Small intestine (tissue), 16 donors: Measurements from ENCODE around the gene SCN2A. TPM values are rescaled to one million over a fixed set of nuclear protein-coding genes. Genes with fewer than 3 reads are reported as not detected.

ENCODE experiments used
- DNase-seq, 2 donors: peaks; one replicate each; pipeline versions ENCODE4 v3.0.0 to v3.0.0-alpha.2; 2013
- FAIRE-seq: peaks from 2 replicates; lab custom pipeline; 2012; peaks lifted over from hg19 to GRCh38; lab: Jason Lieb, UNC
- H3K27ac ChIP-seq, 3 donors: one replicate each; pipeline ENCODE4 v1.5.1; 2013; ENCODE audit warnings: low read length in 2 of 3, mild to moderate bottlenecking in 2 of 3, control low read depth in 1 of 3, inconsistent platforms in 1 of 3, low read depth in 1 of 3, moderate library complexity in 1 of 3
- H3K27me3 ChIP-seq, 3 donors: one replicate each; pipeline ENCODE4 v1.6.1; 2013; ENCODE audit warnings: low read length in 3 of 3, inconsistent platforms in 1 of 3; ENCODE audit not compliant: control insufficient read depth in 3 of 3, insufficient read depth in 3 of 3
- H3K36me3 ChIP-seq, 3 donors: one replicate each; pipeline ENCODE4 v1.6.1; 2013; ENCODE audit warnings: low read length in 3 of 3, inconsistent platforms in 1 of 3, low read depth in 1 of 3, mild to moderate bottlenecking in 1 of 3, moderate library complexity in 1 of 3; ENCODE audit not compliant: control insufficient read depth in 3 of 3, insufficient read depth in 2 of 3
- H3K4me1 ChIP-seq, 3 donors: one replicate each; pipeline ENCODE4 v1.6.1; 2013; ENCODE audit warnings: low read length in 2 of 3, inconsistent platforms in 1 of 3, low read depth in 1 of 3, mild to moderate bottlenecking in 1 of 3, moderate library complexity in 1 of 3; ENCODE audit not compliant: control insufficient read depth in 3 of 3, insufficient read depth in 2 of 3
- H3K4me3 ChIP-seq, 3 donors: one replicate each; pipeline ENCODE4 v1.5.1; 2013; ENCODE audit warnings: low read length in 3 of 3, control low read depth in 1 of 3, inconsistent platforms in 1 of 3, low read depth in 1 of 3, mild to moderate bottlenecking in 1 of 3, moderate library complexity in 1 of 3
- H3K9me3 ChIP-seq, 2 donors: one replicate each; pipeline ENCODE4 v1.6.1; 2013; ENCODE audit warnings: low read depth in 1 of 2, low read length in 1 of 2; ENCODE audit not compliant: control insufficient read depth in 2 of 2, insufficient read depth in 1 of 2
- WGBS, 3 donors: extraction: QIAGEN DNeasy Blood & Tissue Kit; methylation state at CpG; one replicate each; pipeline ENCODE4 v1.1.7; 2013; 5-methylcytosine and 5-hydroxymethylcytosine counted together
- long read RNA-seq, 10 donors: transcript quantifications; one replicate each; lab custom pipeline, GENCODE V29; 2026
- polyA plus RNA-seq, 4 donors: library from polyadenylated mRNA; stranded (reverse) in 3 of 4; unstranded in 1 of 4; fragments of 200-250 nt in 3 of 4; fragments of 120-200 nt in 1 of 4; gene quantifications; one replicate each; pipeline versions ENCODE4 v1.2.1 to v1.2.3, GENCODE V29; 2013
- donor health status: healthy with polysubstance abuse.
- donor health status: control.
- donor health status: control.
- donor health status: Bipolar disorder and iron deficiency.
- donor health status: healthy.

The SCN2A gene
- under 1 TPM in 2 of 4 donors, not detected in 2; 0.25 to 0.54 TPM for polyA plus RNA-seq
- long read RNA-seq, donor 1 = 0 reads
- long read RNA-seq, donor 2 = 0 reads
- long read RNA-seq, donor 3 = 0 reads
- long read RNA-seq, donor 4 = 0 reads
- long read RNA-seq, donor 5 = 0 reads
- long read RNA-seq, donor 6 = 0 reads
- long read RNA-seq, donor 7 = 0 reads
- long read RNA-seq, donor 8 = 0 reads
- long read RNA-seq, donor 9 = 0 reads
- long read RNA-seq, donor 10 = 0 reads

- no peaks in the 10 kb centered on the region for H3K27me3 ChIP-seq
- FAIRE-seq (no peak), DNase-seq (peak; percentile 20 to 47)
- no peak within 1 kb of the TSS for H3K4me3 ChIP-seq
- H3K27ac ChIP-seq = no peak within 1 kb of the TSS
- 21 to 28% (median 21%) methylated on average over 3 of the region's 3 CpGs for WGBS, 3 donors
- H3K4me1 ChIP-seq = no peaks in the 10 kb centered on the region
- no peaks in the 10 kb centered on the region for H3K36me3 ChIP-seq
- H3K9me3 ChIP-seq = no peaks in the 10 kb centered on the region
These were observed at the start of gene SCN2A for GRCh38 chr2:165239230-165239629. Gene SCN2A, plus strand, starts transcription at chr2:165239414. Its CDS starts 56,410 bp downstream, at chr2:165295824.

DNA sequence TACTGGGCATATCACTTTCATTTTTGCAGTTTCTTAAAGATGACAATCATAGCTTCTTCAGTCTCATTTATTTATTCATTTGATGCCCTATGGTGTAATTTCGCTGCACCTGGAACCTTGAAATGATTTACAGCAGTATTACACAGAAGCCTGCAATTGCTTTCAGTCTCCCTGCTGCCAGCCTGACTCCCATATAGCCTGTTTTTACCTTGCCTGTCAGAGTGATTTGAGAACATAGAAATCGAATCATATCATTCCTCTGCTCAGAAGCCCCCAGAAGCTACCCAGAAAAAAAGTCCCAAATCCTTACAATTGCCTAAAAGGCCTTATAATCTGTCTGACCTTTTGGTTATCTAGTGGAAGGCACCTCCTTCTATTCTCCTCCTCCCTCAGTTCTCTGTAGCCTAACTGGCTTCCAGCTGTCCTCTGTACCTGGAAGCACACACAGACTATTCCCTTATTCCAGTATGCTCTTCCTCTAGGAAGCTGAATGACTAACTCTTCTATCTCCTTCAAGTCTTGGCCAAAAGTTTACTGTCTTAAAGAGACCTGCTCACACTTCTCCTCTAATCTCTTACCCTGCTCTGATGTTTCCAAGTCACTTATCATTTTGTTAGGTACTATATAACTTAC, 48.0 kb upstream of the SCN2A start:
- FAIRE-seq = no peak
- Histone ChIP-seq H3K36me3 (no peaks in the 10 kb centered on the region), H3K4me1 (no peaks in the 10 kb centered on the region), H3K27me3 (no peaks in the 10 kb centered on the region), H3K27ac (no peak overlapping the region), H3K9me3 (no peaks in the 10 kb centered on the region), H3K4me3 (no peak overlapping the region)
- no peak for DNase-seq
- WGBS, 3 donors = 10 to 50% (median 21%) methylated on average over 2 of the region's 2 CpGs

DNA sequence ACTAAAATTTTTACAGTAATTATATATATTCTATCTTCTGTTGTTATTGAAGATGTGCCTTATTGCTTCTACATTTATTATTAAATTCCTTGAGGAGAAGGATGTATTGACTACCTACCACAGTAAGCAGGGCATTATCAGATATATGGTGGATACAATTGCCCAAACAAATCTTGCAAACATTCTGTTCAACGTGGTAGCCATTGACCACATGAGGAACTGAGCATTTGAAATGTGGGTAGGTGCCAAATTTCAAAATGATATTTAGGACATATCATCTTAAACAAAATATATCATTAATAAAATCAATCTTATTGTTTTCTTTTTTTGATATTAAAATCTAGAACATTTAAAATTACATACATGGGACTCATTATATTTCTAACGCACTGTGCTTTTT, 46.5 kb upstream of the SCN2A start:
- no peaks in the 10 kb centered on the region for H3K9me3 ChIP-seq
- FAIRE-seq (no peak), DNase-seq (no peak)
- no peaks in the 10 kb centered on the region for H3K4me1 ChIP-seq
- no peaks in the 10 kb centered on the region for H3K36me3 ChIP-seq
- no peak overlapping the region for H3K4me3 ChIP-seq
- 59 to 71% (median 67%) methylated on average over 2 of the region's 2 CpGs for WGBS, 3 donors
- no peaks in the 10 kb centered on the region for H3K27me3 ChIP-seq
- H3K27ac ChIP-seq = no peak overlapping the region

DNA sequence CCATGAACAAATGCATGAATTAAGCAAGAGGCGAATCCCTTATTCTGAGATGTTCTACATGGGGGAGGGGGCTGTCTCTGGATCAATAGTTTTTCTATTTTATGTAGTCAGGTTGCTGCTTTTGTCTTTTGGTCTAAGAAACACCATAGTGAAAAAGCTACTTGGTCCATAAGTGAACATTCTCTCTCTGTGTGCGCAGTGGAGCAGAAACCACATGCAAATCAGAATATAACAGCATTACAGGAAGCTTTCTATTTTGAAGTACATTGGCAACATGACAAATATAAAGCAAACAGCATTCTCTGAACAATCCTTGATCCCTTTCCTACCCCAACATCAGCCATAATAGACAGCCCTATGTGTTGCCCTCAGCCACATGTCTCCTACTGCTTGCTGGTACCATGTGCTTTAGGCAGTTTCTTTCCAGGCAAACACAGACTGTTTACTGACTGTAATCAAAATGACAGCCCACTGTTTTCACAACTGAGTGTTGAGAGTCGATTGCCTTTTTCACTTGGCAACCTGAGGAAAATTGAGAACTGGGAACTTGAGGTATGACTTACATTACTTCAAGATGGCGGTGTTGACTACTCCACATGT, 45.9 kb upstream of the SCN2A start:
- H3K36me3 ChIP-seq = no peaks in the 10 kb centered on the region
- peak overlapping the region in 1 of 3 donors; percentile 12 for H3K27ac ChIP-seq
- H3K4me3 ChIP-seq = no peak overlapping the region
- H3K27me3 ChIP-seq = no peaks in the 10 kb centered on the region
- H3K9me3 ChIP-seq = no peaks in the 10 kb centered on the region
- DNase-seq = no peak
- 71 to 74% (median 73%) methylated on average over 4 of the region's 4 CpGs for whole genome bisulfite sequencing, 3 donors
- FAIRE-seq = no peak
- no peaks in the 10 kb centered on the region for H3K4me1 ChIP-seq

DNA sequence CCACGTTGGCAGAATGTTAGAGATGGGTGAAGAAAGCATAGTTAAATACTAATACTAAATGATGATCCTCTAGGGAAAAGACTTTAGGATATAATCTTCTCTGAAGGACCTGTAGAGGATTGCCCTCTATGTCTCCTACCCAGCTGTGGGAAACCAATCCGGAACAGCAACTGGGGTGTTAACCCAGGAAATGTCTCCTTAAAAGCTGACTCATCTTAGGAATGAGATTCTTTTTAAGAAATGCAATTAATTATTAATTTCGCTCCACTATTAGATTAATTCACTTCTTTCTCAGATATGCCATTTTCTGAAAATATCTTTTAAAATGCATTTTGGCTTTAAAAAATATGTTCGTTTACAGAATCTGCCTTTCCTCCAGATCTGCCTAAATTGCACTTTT, 42.8 kb upstream of the SCN2A start:
- Histone ChIP-seq H3K27ac (no peak overlapping the region), H3K9me3 (no peaks in the 10 kb centered on the region), H3K36me3 (no peaks in the 10 kb centered on the region), H3K27me3 (no peaks in the 10 kb centered on the region), H3K4me1 (no peaks in the 10 kb centered on the region), H3K4me3 (no peak overlapping the region)
- no peak for FAIRE-seq
- no peak for DNase-seq
- 67 to 71% (median 70%) methylated on average over 4 of the region's 4 CpGs for WGBS, 3 donors

DNA sequence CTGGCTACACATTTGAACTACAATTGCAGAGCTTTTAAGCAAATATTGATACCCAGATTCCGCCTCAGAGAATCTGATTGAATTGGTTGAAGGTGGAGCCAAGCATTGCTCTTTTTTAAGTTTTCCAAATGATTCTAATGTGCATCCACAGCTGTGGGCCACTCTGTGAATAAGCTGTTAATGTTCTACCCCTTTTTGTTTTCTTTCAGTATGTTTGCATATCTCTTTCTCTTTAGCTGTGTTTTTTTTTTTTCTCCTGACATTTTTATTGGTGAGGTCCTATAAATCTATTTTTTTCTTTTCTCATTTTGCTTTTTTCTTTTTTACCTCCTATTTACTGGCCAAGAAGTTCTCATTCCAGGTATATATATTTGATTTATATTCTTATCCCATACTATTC, 41.9 kb upstream of the SCN2A start:
- Histone ChIP-seq H3K4me1 (no peaks in the 10 kb centered on the region), H3K36me3 (no peaks in the 10 kb centered on the region), H3K27ac (no peak overlapping the region), H3K9me3 (no peaks in the 10 kb centered on the region), H3K4me3 (no peak overlapping the region), H3K27me3 (no peaks in the 10 kb centered on the region)
- DNase-seq (no peak), FAIRE-seq (no peak)
- 78 to 94% (median 82%) methylated on average over 1 of the region's 1 CpG for WGBS, 3 donors

- no peaks in the 10 kb centered on the region for H3K4me1 ChIP-seq
- H3K36me3 ChIP-seq = no peaks in the 10 kb centered on the region
- H3K27me3 ChIP-seq = no peaks in the 10 kb centered on the region
- no peaks in the 10 kb centered on the region for H3K9me3 ChIP-seq
- 72 to 91% (median 81%) methylated on average over 2 of the region's 2 CpGs for WGBS, 3 donors
- H3K27ac ChIP-seq = no peak overlapping the region
- FAIRE-seq (no peak), DNase-seq (no peak)
- H3K4me3 ChIP-seq = no peak overlapping the region
These were observed 41.0 kb upstream of the SCN2A start for GRCh38 chr2:165198181-165198580.

GRCh38 chr2:165202239-165202638, 37.0 kb upstream of the SCN2A start:
- no peak overlapping the region for H3K4me3 ChIP-seq
- no peaks in the 10 kb centered on the region for H3K27me3 ChIP-seq
- no peaks in the 10 kb centered on the region for H3K4me1 ChIP-seq
- FAIRE-seq (no peak), DNase-seq (no peak)
- 86 to 94% (median 91%) methylated on average over 1 of the region's 1 CpG for WGBS, 3 donors
- H3K9me3 ChIP-seq = no peaks in the 10 kb centered on the region
- H3K36me3 ChIP-seq = no peaks in the 10 kb centered on the region
- no peak overlapping the region for H3K27ac ChIP-seq
